Measurements from ENCODE around the gene THRAP3. TPM values are rescaled to one million over a fixed set of nuclear protein-coding genes. Genes with fewer than 3 reads are reported as not detected.
"Not testable (repeated sequence)": the region's sequence is repeated elsewhere in the genome, so short reads cannot be mapped to it uniquely, and the experiment has no call there.

The THRAP3 gene
- total and polyA plus RNA-seq, 7 experiments from 2014 or later = 62.1 to 138 (median 112) TPM

GRCh38 chr1:36247538-36247937, 23.3 kb downstream of the THRAP3 start:
- Histone ChIP-seq H3K27me3 (ENCODE audit: control insufficient read depth in 2 of 2, insufficient read depth in 2 of 2, low read length in 2 of 2) (no peaks in the 10 kb centered on the region), H3K27ac (ENCODE audit: low read depth, low read length) (no peak overlapping the region), H3K4me3 (ENCODE audit: low read length) (no peak overlapping the region), H3K36me3 (ENCODE audit: control insufficient read depth in 2 of 3, insufficient read depth in 3 of 3, low read length in 3 of 3) (peaks cover 0 to 4% (median 0%) of the 10 kb centered on the region in 3 experiments), H3K9me3 (ENCODE audit: control insufficient read depth in 2 of 3, low read length in 3 of 3) (no peaks in the 10 kb centered on the region), H3K4me1 (ENCODE audit: control insufficient read depth in 2 of 2, insufficient read depth in 2 of 2, low read length in 2 of 2) (peaks cover 10 to 11% of the 10 kb centered on the region in 2 donors)
- peak overlapping the region in 4 of 9 donors; percentile 14 to 59 (median 36) for H3K27ac Mint-ChIP-seq
- no peaks in the 10 kb centered on the region for H3K27me3 Mint-ChIP-seq
- intact Hi-C loops (cut with micrococcal nuclease) = no loop called here
- no peak overlapping the region for H3K4me3 Mint-ChIP-seq
- H3K4me1 Mint-ChIP-seq = peaks cover 31 to 65% (median 44%) of the 10 kb centered on the region in 7 donors
- H3K9me3 Mint-ChIP-seq = peaks cover 0 to 2% (median 0%) of the 10 kb centered on the region in 11 donors
- no peak for DNase-seq
- POLR2A ChIA-PET = no interaction called here
- no peak for ATAC-seq
- peaks cover 0 to 25% (median 12%) of the 10 kb centered on the region in 5 donors for H3K36me3 Mint-ChIP-seq
- CTCF ChIA-PET = no interaction called here

- Mint-ChIP-seq H3K9me3 (peaks cover 0 to 2% (median 0%) of the 10 kb centered on the region in 11 donors), H3K27ac (peak overlapping the region in 3 of 9 donors; percentile 46 to 59 (median 58)), H3K36me3 (peaks cover 0 to 25% (median 12%) of the 10 kb centered on the region in 5 donors), H3K4me1 (peaks cover 36 to 70% (median 49%) of the 10 kb centered on the region in 7 donors), H3K27me3 (no peaks in the 10 kb centered on the region), H3K4me3 (peak overlapping the region in 4 of 10 donors; percentile 1 to 51 (median 2))
- ChIA-PET POLR2A (interaction anchor here (0.6 kb wide), 1 partner anchor 1304 kb away, joined by 5 read pairs; no protein-coding TSS in a partner anchor), CTCF (no interaction called here)
- no peak overlapping the region for H3K4me3 ChIP-seq (ENCODE audit: low read length)
- intact Hi-C loops (cut with micrococcal nuclease) = no loop called here
- H3K4me1 ChIP-seq (ENCODE audit: control insufficient read depth in 2 of 2, insufficient read depth in 2 of 2, low read length in 2 of 2) = peaks cover 10 to 11% of the 10 kb centered on the region in 2 donors
- DNase-seq (no peak), ATAC-seq (peak; percentile 71)
- H3K27me3 ChIP-seq (ENCODE audit: control insufficient read depth in 2 of 2, insufficient read depth in 2 of 2, low read length in 2 of 2) = no peaks in the 10 kb centered on the region
- H3K9me3 ChIP-seq (ENCODE audit: control insufficient read depth in 2 of 3, low read length in 3 of 3) = no peaks in the 10 kb centered on the region
- no peak overlapping the region for H3K27ac ChIP-seq (ENCODE audit: low read depth, low read length)
- peaks cover 0 to 4% (median 0%) of the 10 kb centered on the region in 3 experiments for H3K36me3 ChIP-seq (ENCODE audit: control insufficient read depth in 2 of 3, insufficient read depth in 3 of 3, low read length in 3 of 3)
These were observed 24.1 kb downstream of the THRAP3 start for GRCh38 chr1:36248250-36248894.

- no peaks in the 10 kb centered on the region for H3K9me3 Mint-ChIP-seq
- DNase-seq = no peak
- peaks cover 10 to 14% of the 10 kb centered on the region in 2 donors for H3K4me1 ChIP-seq (ENCODE audit: control insufficient read depth in 2 of 2, insufficient read depth in 2 of 2, low read length in 2 of 2)
- H3K4me3 Mint-ChIP-seq = peak overlapping the region in 1 of 10 donors; percentile 34
- H3K27me3 Mint-ChIP-seq = no peaks in the 10 kb centered on the region
- no peaks in the 10 kb centered on the region for H3K9me3 ChIP-seq (ENCODE audit: control insufficient read depth in 2 of 3, low read length in 3 of 3)
- peaks cover 39 to 75% (median 60%) of the 10 kb centered on the region in 7 donors for H3K4me1 Mint-ChIP-seq
- no peaks in the 10 kb centered on the region for H3K36me3 ChIP-seq (ENCODE audit: control insufficient read depth in 2 of 3, insufficient read depth in 3 of 3, low read length in 3 of 3)
- peak overlapping the region in 3 of 9 donors; percentile 8 to 45 (median 26) for H3K27ac Mint-ChIP-seq
- CTCF ChIA-PET = interaction anchor here (1.3 kb wide), 1 partner anchor 28 kb away, joined by 5 read pairs; the partner anchor contains the start of gene THRAP3
- ATAC-seq = no peak
- POLR2A ChIA-PET = no interaction called here
- peaks cover 0 to 9% (median 5%) of the 10 kb centered on the region in 5 donors for H3K36me3 Mint-ChIP-seq
- no peak overlapping the region for H3K4me3 ChIP-seq (ENCODE audit: low read length)
- intact Hi-C loops (cut with micrococcal nuclease) = no loop called here
- H3K27ac ChIP-seq (ENCODE audit: low read depth, low read length) = peak overlapping the region; percentile 4
- no peaks in the 10 kb centered on the region for H3K27me3 ChIP-seq (ENCODE audit: control insufficient read depth in 2 of 2, insufficient read depth in 2 of 2, low read length in 2 of 2)
These were observed 27.7 kb downstream of the THRAP3 start for GRCh38 chr1:36251794-36252481.

- H3K4me3 Mint-ChIP-seq; CTCF ChIA-PET; H3K27ac ChIP-seq (ENCODE audit: low read depth, low read length); H3K27me3 ChIP-seq (ENCODE audit: control insufficient read depth in 2 of 2, insufficient read depth in 2 of 2, low read length in 2 of 2); POLR2A ChIA-PET; H3K9me3 ChIP-seq (ENCODE audit: control insufficient read depth in 2 of 3, low read length in 3 of 3); H3K9me3 Mint-ChIP-seq; DNase-seq; H3K36me3 ChIP-seq (ENCODE audit: control insufficient read depth in 2 of 3, insufficient read depth in 3 of 3, low read length in 3 of 3); intact Hi-C loops (cut with micrococcal nuclease); H3K4me3 ChIP-seq (ENCODE audit: low read length); H3K27me3 Mint-ChIP-seq; ATAC-seq: not testable (repeated sequence)
- peaks cover 41 to 80% (median 65%) of the 10 kb centered on the region in 7 donors for H3K4me1 Mint-ChIP-seq
- H3K4me1 ChIP-seq (ENCODE audit: control insufficient read depth in 2 of 2, insufficient read depth in 2 of 2, low read length in 2 of 2) = peaks cover 10 to 18% of the 10 kb centered on the region in 2 donors
- H3K27ac Mint-ChIP-seq = peak overlapping the region in 1 of 9 donors; percentile 17
- peaks cover 0 to 11% (median 5%) of the 10 kb centered on the region in 5 donors for H3K36me3 Mint-ChIP-seq
These were observed 28.2 kb downstream of the THRAP3 start for GRCh38 chr1:36252482-36252824.

GRCh38 chr1:36253161-36253862, 29.1 kb downstream of the THRAP3 start:
- Histone ChIP-seq H3K27ac (ENCODE audit: low read depth, low read length) (no peak overlapping the region), H3K4me3 (ENCODE audit: low read length) (no peak overlapping the region), H3K36me3 (ENCODE audit: control insufficient read depth in 2 of 3, insufficient read depth in 3 of 3, low read length in 3 of 3) (peaks cover 0 to 5% (median 0%) of the 10 kb centered on the region in 3 experiments), H3K27me3 (ENCODE audit: control insufficient read depth in 2 of 2, insufficient read depth in 2 of 2, low read length in 2 of 2) (no peaks in the 10 kb centered on the region), H3K4me1 (ENCODE audit: control insufficient read depth in 2 of 2, insufficient read depth in 2 of 2, low read length in 2 of 2) (peaks cover 10 to 16% of the 10 kb centered on the region in 2 donors), H3K9me3 (ENCODE audit: control insufficient read depth in 2 of 3, low read length in 3 of 3) (no peaks in the 10 kb centered on the region)
- no peaks in the 10 kb centered on the region for H3K27me3 Mint-ChIP-seq
- ChIA-PET POLR2A (interaction anchor here (0.8 kb wide), 1 partner anchor 17 kb away, joined by 3 read pairs; no protein-coding TSS in a partner anchor), CTCF (no interaction called here)
- peak overlapping the region in 3 of 9 donors; percentile 34 to 61 (median 48) for H3K27ac Mint-ChIP-seq
- H3K4me3 Mint-ChIP-seq = peak overlapping the region in 1 of 10 donors; percentile 33
- peaks cover 35 to 77% (median 69%) of the 10 kb centered on the region in 7 donors for H3K4me1 Mint-ChIP-seq
- peaks cover 0 to 18% (median 7%) of the 10 kb centered on the region in 5 donors for H3K36me3 Mint-ChIP-seq
- DNase-seq (no peak), ATAC-seq (no peak)
- intact Hi-C loops (cut with micrococcal nuclease) = no loop called here
- H3K9me3 Mint-ChIP-seq = no peaks in the 10 kb centered on the region

GRCh38 chr1:36256558-36257374, 32.5 kb downstream of the THRAP3 start:
- Histone ChIP-seq H3K9me3 (ENCODE audit: control insufficient read depth in 2 of 3, low read length in 3 of 3) (no peaks in the 10 kb centered on the region), H3K27ac (ENCODE audit: low read depth, low read length) (no peak overlapping the region), H3K4me3 (ENCODE audit: low read length) (no peak overlapping the region), H3K4me1 (ENCODE audit: control insufficient read depth in 2 of 2, insufficient read depth in 2 of 2, low read length in 2 of 2) (peaks cover under 1 to 7% of the 10 kb centered on the region in 2 donors), H3K27me3 (ENCODE audit: control insufficient read depth in 2 of 2, insufficient read depth in 2 of 2, low read length in 2 of 2) (no peaks in the 10 kb centered on the region), H3K36me3 (ENCODE audit: control insufficient read depth in 2 of 3, insufficient read depth in 3 of 3, low read length in 3 of 3) (peaks cover 6 to 27% (median 10%) of the 10 kb centered on the region in 3 experiments)
- POLR2A ChIA-PET = no interaction called here
- Mint-ChIP-seq H3K27ac (peak overlapping the region in 5 of 9 donors; percentile 30 to 81 (median 52)), H3K36me3 (peaks cover 0 to 21% (median 9%) of the 10 kb centered on the region in 5 donors), H3K4me3 (no peak overlapping the region), H3K9me3 (no peaks in the 10 kb centered on the region), H3K4me1 (peaks cover 25 to 63% (median 48%) of the 10 kb centered on the region in 7 donors), H3K27me3 (no peaks in the 10 kb centered on the region)
- intact Hi-C loops (cut with micrococcal nuclease) = no loop called here
- no peak for DNase-seq
- CTCF ChIA-PET = no interaction called here
- ATAC-seq = no peak

Measured in naive thymus-derived CD4-positive, alpha-beta T cell (primary cell).